K562 (cell line): ENCODE results near the gene FASTKD3. TPM values are rescaled to one million over a fixed set of nuclear protein-coding genes. Genes with fewer than 3 reads are reported as not detected.

ENCODE experiments used
- CHCHD3 ChIP-seq: fragments of 250-450 bp; sonication (Bioruptor Pico); IDR thresholded peaks from 2 replicates; pipeline ENCODE4 v2.1.2; 2022; ENCODE audit warnings: mild to moderate bottlenecking
- CREM ChIP-seq: IDR thresholded peaks from 2 replicates; pipeline ENCODE4 v1.6.1; 2014; ENCODE audit warnings: antibody characterized with exemption, low read depth
- DPF2 ChIP-seq: fragments of 450-650 bp; IDR thresholded peaks from 2 replicates; pipeline ENCODE4 v1.6.1; 2016
- ETV6 ChIP-seq, 3 experiments: fragments of 150-350 bp in 1 of 3; sonication (generic) in 1 of 3; formaldehyde crosslinking in 1 of 3; IDR thresholded peaks; 2 replicates each; pipeline versions ENCODE4 v1.6.1 to v1.8.0; 2014 to 2022; ENCODE audit warnings: borderline replicate concordance in 2 of 3, low read depth in 2 of 3, antibody characterized with exemption in 1 of 3, low read length in 1 of 3, mild to moderate bottlenecking in 1 of 3, missing genetic modification reagents in 1 of 3
- FOSL1 ChIP-seq: fragments of 200-800 bp; sonication (Bioruptor generic); conservative IDR thresholded peaks from 2 replicates; pipeline ENCODE4 v1.6.1; 2016; ENCODE audit warnings: missing genetic modification characterization, missing compliant biosample characterization
- FOXJ2 ChIP-seq: fragments of 200-800 bp; sonication (Bioruptor generic); IDR thresholded peaks from 2 replicates; pipeline ENCODE4 v1.6.1; 2016; ENCODE audit warnings: missing genetic modification characterization, missing compliant biosample characterization
- GATAD2A ChIP-seq: fragments of 450-650 bp; IDR thresholded peaks from 2 replicates; pipeline ENCODE4 v1.6.1; 2017
- IFI16 ChIP-seq: fragments of 250-450 bp; sonication (Bioruptor Pico); IDR thresholded peaks from 2 replicates; pipeline ENCODE4 v2.1.2; 2022; ENCODE audit warnings: mild to moderate bottlenecking, inconsistent platforms
- KDM1A ChIP-seq, 2 experiments: fragments of 450-650 bp; IDR thresholded peaks; 2 replicates each; pipeline ENCODE4 v1.6.1; 2016; ENCODE audit warnings: mild to moderate bottlenecking in 2 of 2
- KDM5B ChIP-seq: fragments of 200-600 bp; sonication (generic); IDR thresholded peaks from 2 replicates; pipeline ENCODE4 v1.6.1; 2012; ENCODE audit warnings: low read depth, mild to moderate bottlenecking, moderate library complexity, low read length, control low read depth, inconsistent platforms; ENCODE audit not compliant: insufficient replicate concordance
- MCM7 ChIP-seq, 2 experiments: fragments of 450-650 bp; IDR thresholded peaks; 2 replicates each; pipeline ENCODE4 v1.6.1; 2016 to 2018
- MNT ChIP-seq, 2 experiments: fragments of 450-650 bp; conservative IDR thresholded peaks; 2 replicates each; pipeline ENCODE4 v1.6.1; 2017; ENCODE audit warnings: mild to moderate bottlenecking in 2 of 2, moderate library complexity in 2 of 2
- NFE2 ChIP-seq: IDR thresholded peaks from 2 replicates; pipeline ENCODE4 v1.6.1; 2014; ENCODE audit warnings: antibody characterized with exemption, low read depth
- RBM22 ChIP-seq: fragments of 200-400 bp; formaldehyde crosslinking; IDR thresholded peaks from 2 replicates; pipeline ENCODE4 v1.6.1; 2018; ENCODE audit warnings: low read length, low read depth; ENCODE audit not compliant: poor library complexity, severe bottlenecking
- SAP30 ChIP-seq: fragments of 200-600 bp; sonication (generic); IDR thresholded peaks from 2 replicates; pipeline ENCODE4 v1.6.1; 2012; ENCODE audit warnings: borderline replicate concordance, low read depth, mild to moderate bottlenecking, moderate library complexity, low read length, control low read depth, inconsistent platforms; ENCODE audit not compliant: insufficient read depth, poor library complexity, severe bottlenecking
- TAF9B ChIP-seq: fragments of 450-650 bp; IDR thresholded peaks from 2 replicates; pipeline ENCODE4 v1.6.1; 2018; ENCODE audit warnings: mild to moderate bottlenecking; ENCODE audit not compliant: partially characterized antibody
- TRIM24 ChIP-seq, 2 experiments: fragments of 450-650 bp; IDR thresholded peaks; 2 replicates each; pipeline ENCODE4 v1.6.1; 2016
- ZBTB33 ChIP-seq: sonication (generic); formaldehyde crosslinking; IDR thresholded peaks from 2 replicates; pipeline ENCODE4 v1.8.1; 2023; ENCODE audit warnings: mild to moderate bottlenecking, missing genetic modification reagents
- ZFP30 ChIP-seq: fragments of 250-450 bp; sonication (Bioruptor Pico); IDR thresholded peaks from 2 replicates; pipeline ENCODE4 v1.8.0; 2022; ENCODE audit warnings: moderate library complexity, mild to moderate bottlenecking, inconsistent platforms, borderline replicate concordance
- ZNF239 ChIP-seq: fragments of 250-450 bp; sonication (Bioruptor Pico); IDR thresholded peaks from 2 replicates; pipeline ENCODE4 v1.4.0; 2020; ENCODE audit warnings: mild to moderate bottlenecking
- ZNF395 ChIP-seq: fragments of 200-800 bp; sonication (Bioruptor generic); IDR thresholded peaks from 2 replicates; pipeline ENCODE4 v1.6.1; 2017; ENCODE audit warnings: missing genetic modification characterization, missing compliant biosample characterization
- ZNF436 ChIP-seq: fragments of 250-450, 450-650 bp; sonication (Bioruptor Pico); formaldehyde crosslinking; IDR thresholded peaks from 2 replicates; pipeline ENCODE4 v1.7.0; 2020; ENCODE audit warnings: mild to moderate bottlenecking
- polyA plus RNA-seq, 8 experiments: library from polyadenylated mRNA; depleted of rRNA in 4 of 8; stranded (reverse) in 5 of 8; unstranded in 3 of 8; fragments of >200 nt; fragmentation: Nextera tagmentation in 2 of 8; fragmentation: Illumina TruSeq in 1 of 8; extraction: Ambion mirVana in 2 of 8; extraction: Trizol in 1 of 8; gene quantifications; 2 replicates each; pipeline versions ENCODE4 v1.2.1 to v1.2.3, GENCODE V29; 2011 to 2014; ENCODE audit warnings: inconsistent platforms in 1 of 8, missing spikeins in 1 of 8
- total RNA-seq, 7 experiments: library from RNA; depleted of rRNA in 6 of 7; stranded (reverse); fragments of >200 nt in 6 of 7; fragmentation: Illumina TruSeq in 2 of 7; extraction: Trizol in 2 of 7; gene quantifications; 2 replicates each; pipeline versions ENCODE4 v1.2.1 to v1.2.3, GENCODE V29; 2011 to 2021; ENCODE audit warnings: low replicate concordance in 1 of 7

Gene FASTKD3
- total and polyA plus RNA-seq, 9 of the 15 experiments (the other 6 are each of a cell fraction or from before 2014, with no cell fraction given): 17.1 to 149 (median 47.5) TPM

GRCh38 chr5:7868773-7869473 lies at the start of gene FASTKD3, which contains the start of gene MTRR (continued):
- TF ChIP-seq ZBTB33 (CRISPR knock-in tag) (0 out of 2 replicates have a peak, but pooled peaks have one; percentile 14), ZFP30 (CRISPR knock-in tag) (no peak), CHCHD3 (no peak), ZNF239 (no peak), ETV6 (IDR thresholded peaks at IDR 0.05; ENCODE audit: borderline replicate concordance in 1 of 2, low read depth in 2 of 2, low read length in 1 of 2) (no peak), ETV6 (CRISPR knock-in tag; IDR thresholded peaks at IDR 0.05; ENCODE audit: borderline replicate concordance) (no peak), ZNF395 (CRISPR knock-in tag) (no peak), SAP30 (peak; percentile 90), IFI16 (CRISPR knock-in tag) (no peak), KDM1A (IDR thresholded peaks at IDR 0.05) (no peak), ZNF436 (no peak), FOSL1 (no peak), TRIM24 (IDR thresholded peaks at IDR 0.05) (no peak), MCM7 (IDR thresholded peaks at IDR 0.05) (no peak), FOXJ2 (tag) (no peak), GATAD2A (no peak), MNT (conservative IDR thresholded peaks at IDR 0.05) (peak; percentile 90 to 93), RBM22 (no peak), CREM (peak; percentile 93), NFE2 (no peak), KDM5B (peak; percentile 93), DPF2 (no peak), TAF9B (peak; percentile 41)
